Esophagus muscularis mucosa (tissue), 3 donors: ENCODE data around the gene PIGX.

Experiments
- CTCF ChIP-seq, 3 experiments: fragments of 200-600 bp in 2 of 3; fragments of 450-650 bp in 1 of 3; sonication (generic) in 2 of 3; IDR thresholded peaks; one replicate each; pipeline ENCODE4 v1.5.1; 2017 to 2019; ENCODE audit warnings: antibody characterized with exemption in 3 of 3, mild to moderate bottlenecking in 2 of 3, moderate library complexity in 1 of 3
- POLR2A ChIP-seq: fragments of 450-650 bp; IDR thresholded peaks from one replicate; pipeline ENCODE4 v1.6.1; 2017; ENCODE audit warnings: antibody characterized with exemption, moderate library complexity, mild to moderate bottlenecking, low read depth

- no peak for TF ChIP-seq CTCF (IDR thresholded peaks at IDR 0.05)
- no peak for TF ChIP-seq POLR2A
Measured at GRCh38 chr3:196736670-196737374, 24.6 kb downstream of the PIGX start.
